HCT116 (cell line): Measurements from ENCODE around the gene FSTL4. TPM values are rescaled to one million over a fixed set of nuclear protein-coding genes. Genes with fewer than 3 reads are reported as not detected.

Experiments used
- ATAC-seq: fragments of 200-7000 bp; cut with Tn5 transposase; 2 replicates; pipeline ENCODE4 v1.9.1; 2020; ENCODE audit warnings: mild to moderate bottlenecking, moderate library complexity
- BruUV-seq: library from RNA; stranded (reverse); fragments of 400-500 nt; replicated peaks from 2 replicates; lab custom pipeline; 2021; lab: Mats Ljungman, UMichigan
- CTCF ChIA-PET: fragments of 300-600 bp; sonication (Branson Sonifier 250); formaldehyde crosslinking; loops from one replicate; lab custom pipeline; 2021; ENCODE audit warnings: antibody characterized with exemption; lab: Charles Lee
- POLR2A ChIA-PET: fragments of 300-600, 350-600 bp; sonication (Branson Sonifier 250); formaldehyde crosslinking; loops from one replicate; lab custom pipeline; 2021; ENCODE audit warnings: antibody characterized with exemption; lab: Charles Lee
- RAD21 ChIA-PET, 2 experiments: fragments of 300-600 bp; sonication (Branson Sonifier 250); formaldehyde crosslinking; loops; one replicate each; lab custom pipeline; 2023; ENCODE audit warnings: low total read pairs in 2 of 2; ENCODE audit not compliant: uncharacterized antibody in 2 of 2, unreplicated experiment in 2 of 2, low non-redundant PET in 1 of 2; lab: Charles Lee
- DNase-seq: peaks from one replicate; pipeline ENCODE4 v3.0.0-alpha.2; 2010; ENCODE audit warnings: low read depth, low spot score
- H2AFZ ChIP-seq: fragments of 200-600 bp; shearing (Covaris generic), sonication (generic); 2 replicates; pipeline ENCODE4 v1.6.1; 2017; ENCODE audit warnings: low read depth, mixed run types, mixed read lengths, antibody characterized with exemption, low read length; ENCODE audit not compliant: poor library complexity, severe bottlenecking
- H3K27ac ChIP-seq: 2 replicates; pipeline ENCODE4 v1.5.1; 2012; ENCODE audit warnings: low read depth, low read length
- H3K27me3 ChIP-seq: fragments of 200-600 bp; sonication (generic); 2 replicates; pipeline ENCODE4 v1.6.1; 2016; ENCODE audit warnings: mixed run types, low read length, mixed read lengths; ENCODE audit not compliant: insufficient read depth
- H3K36me3 ChIP-seq, 2 experiments: fragments of 200-500 bp in 1 of 2; fragments of 200-600 bp in 1 of 2; sonication (Bioruptor generic) in 1 of 2; sonication (generic) in 1 of 2; 2 replicates each; pipeline versions ENCODE4 v1.5.1 to v1.6.1; 2014 to 2016; ENCODE audit warnings: low read length in 2 of 2, inconsistent platforms in 1 of 2, mixed read lengths in 1 of 2, mixed run types in 1 of 2; ENCODE audit not compliant: insufficient read depth in 2 of 2, control insufficient read depth in 1 of 2
- H3K4me1 ChIP-seq, 2 experiments: fragments of 200-600 bp in 1 of 2; sonication (generic) in 1 of 2; 2 replicates each; pipeline versions ENCODE4 v1.5.1 to v1.6.1; 2012 to 2017; ENCODE audit warnings: low read length in 2 of 2, inconsistent platforms in 1 of 2, mild to moderate bottlenecking in 1 of 2, mixed read lengths in 1 of 2, mixed run types in 1 of 2, moderate library complexity in 1 of 2; ENCODE audit not compliant: insufficient read depth in 2 of 2, control insufficient read depth in 1 of 2
- H3K4me2 ChIP-seq: fragments of 200-600 bp; sonication (generic); 2 replicates; pipeline ENCODE4 v1.6.1; 2017; ENCODE audit warnings: mixed run types, low read length, mixed read lengths
- H3K4me3 ChIP-seq, 2 experiments: fragments of 200-600 bp in 1 of 2; sonication (generic) in 1 of 2; replicated peaks in 1 of 2; 2 replicates each; pipeline ENCODE4 v1.5.1; 2011 to 2016; ENCODE audit warnings: low read length in 2 of 2, control low read depth in 1 of 2, low read depth in 1 of 2, mild to moderate bottlenecking in 1 of 2, mixed read lengths in 1 of 2, mixed run types in 1 of 2
- H3K79me2 ChIP-seq: fragments of 200-600 bp; sonication (generic); 2 replicates; pipeline ENCODE4 v1.6.1; 2017; ENCODE audit warnings: mild to moderate bottlenecking, mixed run types, low read length, moderate library complexity, mixed read lengths; ENCODE audit not compliant: insufficient read depth
- H3K9ac ChIP-seq: fragments of 200-600 bp; sonication (generic); 2 replicates; pipeline ENCODE4 v1.6.1; 2016; ENCODE audit warnings: low read length, mixed read lengths
- H3K9me2 ChIP-seq: fragments of 200-600 bp; sonication (generic), shearing (Covaris generic); 2 replicates; pipeline ENCODE4 v1.6.1; 2017; ENCODE audit warnings: mixed run types, mild to moderate bottlenecking, moderate library complexity; ENCODE audit not compliant: insufficient read depth
- H3K9me3 ChIP-seq, 2 experiments: fragments of 200-500 bp in 1 of 2; fragments of 200-600 bp in 1 of 2; sonication (Bioruptor generic) in 1 of 2; sonication (generic) in 1 of 2; 2 replicates each; pipeline ENCODE4 v1.6.1; 2014 to 2017; ENCODE audit warnings: low read length in 2 of 2, mixed read lengths in 2 of 2, inconsistent platforms in 1 of 2, low read depth in 1 of 2, mild to moderate bottlenecking in 1 of 2, mixed run types in 1 of 2, moderate library complexity in 1 of 2; ENCODE audit not compliant: control insufficient read depth in 1 of 2, insufficient read depth in 1 of 2
- H4K20me1 ChIP-seq: fragments of 200-600 bp; sonication (generic), shearing (Covaris generic); 2 replicates; pipeline ENCODE4 v1.6.1; 2017; ENCODE audit warnings: mixed run types, mild to moderate bottlenecking, moderate library complexity; ENCODE audit not compliant: insufficient read depth
- ATF3 ChIP-seq: IDR thresholded peaks from 2 replicates; pipeline ENCODE4 v1.6.1; 2012
- CBX3 ChIP-seq: IDR thresholded peaks from 2 replicates; pipeline ENCODE4 v1.6.1; 2012; ENCODE audit warnings: low read depth
- CEBPB ChIP-seq: IDR thresholded peaks from 2 replicates; pipeline ENCODE4 v1.6.1; 2012; ENCODE audit warnings: low read depth
- CTCF ChIP-seq, 3 experiments: fragments of 200-600 bp in 1 of 3; sonication (generic) in 1 of 3; IDR thresholded peaks in 2 of 3; conservative IDR thresholded peaks in 1 of 3; 2 replicates each; pipeline ENCODE4 v1.5.1; 2012 to 2017; ENCODE audit warnings: low read depth in 2 of 3, low read length in 2 of 3, antibody characterized with exemption in 1 of 3, borderline replicate concordance in 1 of 3, control low read depth in 1 of 3, mild to moderate bottlenecking in 1 of 3, mixed read lengths in 1 of 3, mixed run types in 1 of 3, moderate library complexity in 1 of 3; ENCODE audit not compliant: insufficient read depth in 1 of 3
- EGR1 ChIP-seq: IDR thresholded peaks from 2 replicates; pipeline ENCODE4 v1.6.1; 2012; ENCODE audit warnings: low read depth
- ELF1 ChIP-seq: IDR thresholded peaks from 2 replicates; pipeline ENCODE4 v1.6.1; 2012; ENCODE audit warnings: low read depth, borderline replicate concordance
- EZH2 ChIP-seq: fragments of 200-600 bp; sonication (generic); IDR thresholded peaks from 2 replicates; pipeline ENCODE4 v1.6.1; 2017; ENCODE audit warnings: antibody characterized with exemption, mixed run types
- EZH2phosphoT487 ChIP-seq: fragments of 200-600 bp; IDR thresholded peaks from 2 replicates; pipeline ENCODE4 v1.6.1; 2018; ENCODE audit warnings: antibody characterized with exemption, borderline replicate concordance
- FOSL1 ChIP-seq: IDR thresholded peaks from 2 replicates; pipeline ENCODE4 v1.6.1; 2012; ENCODE audit warnings: low read depth
- MAX ChIP-seq: IDR thresholded peaks from 2 replicates; pipeline ENCODE4 v1.6.1; 2012
- POLR2A ChIP-seq: IDR thresholded peaks from 2 replicates; pipeline ENCODE4 v1.7.0; 2011; ENCODE audit warnings: borderline replicate concordance; ENCODE audit not compliant: insufficient read depth, insufficient read length; ENCODE audit errors: extremely low read depth
- RAD21 ChIP-seq: IDR thresholded peaks from 2 replicates; pipeline ENCODE4 v1.6.1; 2012; ENCODE audit warnings: low read depth, mild to moderate bottlenecking
- SIN3A ChIP-seq: IDR thresholded peaks from 2 replicates; pipeline ENCODE4 v1.6.1; 2012; ENCODE audit warnings: low read depth
- SP1 ChIP-seq: IDR thresholded peaks from 2 replicates; pipeline ENCODE4 v1.6.1; 2012; ENCODE audit warnings: low read depth
- SRF ChIP-seq: IDR thresholded peaks from 2 replicates; pipeline ENCODE4 v1.6.1; 2012; ENCODE audit warnings: low read depth
- TCF7L2 ChIP-seq: IDR thresholded peaks from 2 replicates; pipeline ENCODE4 v1.7.0; 2011; ENCODE audit warnings: borderline replicate concordance, inconsistent platforms; ENCODE audit not compliant: insufficient read depth, insufficient read length; ENCODE audit errors: extremely low read depth
- YY1 ChIP-seq: IDR thresholded peaks from 2 replicates; pipeline ENCODE4 v1.6.1; 2011; ENCODE audit warnings: low read length, low read depth, moderate library complexity, mild to moderate bottlenecking; ENCODE audit not compliant: insufficient replicate concordance; ENCODE audit errors: extremely low read depth
- ZBTB33 ChIP-seq: IDR thresholded peaks from 2 replicates; pipeline ENCODE4 v1.6.1; 2011; ENCODE audit warnings: mild to moderate bottlenecking, low read length, moderate library complexity; ENCODE audit not compliant: insufficient replicate concordance; ENCODE audit errors: extremely low read depth
- ZFX ChIP-seq: fragments of 450-650 bp; IDR thresholded peaks from 2 replicates; pipeline ENCODE4 v1.6.1; 2017
- ZNF274 ChIP-seq: fragments of 200-500 bp; sonication (Bioruptor generic); IDR thresholded peaks from 2 replicates; pipeline ENCODE4 v1.6.1; 2014; ENCODE audit warnings: mild to moderate bottlenecking, low read depth, low read length, inconsistent platforms
- intact Hi-C: fragments of 100-400 bp; cut with micrococcal nuclease; formaldehyde crosslinking; loops from 2 replicates; pipeline ENCODE4 v1.10.0; 2022
- total RNA-seq: library from RNA; stranded (reverse); gene quantifications from one replicate; pipeline ENCODE4 v1.2.1, GENCODE V29; 2021; ENCODE audit not compliant: unreplicated experiment

FSTL4 gene
- total RNA-seq, 1 experiment from 2014 or later: 0.37 TPM

- ChIA-PET RAD21 (no interaction called here), CTCF (no interaction called here), POLR2A (no interaction called here)
- BruUV-seq: no TSS peak
- Histone ChIP-seq H3K4me3 (no peak overlapping the region), H3K9me3 (no peaks in the 10 kb centered on the region), H3K27me3 (no peaks in the 10 kb centered on the region), H3K27ac (no peak overlapping the region), H3K79me2 (no peaks in the 10 kb centered on the region), H2AFZ (no peak overlapping the region), H4K20me1 (no peaks in the 10 kb centered on the region), H3K9ac (no peak overlapping the region), H3K9me2 (no peaks in the 10 kb centered on the region), H3K4me1 (no peaks in the 10 kb centered on the region), H3K4me2 (no peak overlapping the region), H3K36me3 (no peaks in the 10 kb centered on the region)
- DNase-seq: no peak
- TF ChIP-seq EGR1 (no peak), EZH2phosphoT487 (no peak), RAD21 (no peak), ELF1 (no peak), CTCF (IDR thresholded peaks at IDR 0.05 in 2 of 3, conservative IDR thresholded peaks at IDR 0.05 in 1 of 3; ENCODE audit: borderline replicate concordance in 1 of 3, insufficient read depth in 1 of 3, low read depth in 2 of 3, low read length in 2 of 3) (no peak), FOSL1 (no peak), MAX (no peak), ATF3 (no peak), ZBTB33 (no peak), TCF7L2 (no peak), POLR2A (no peak), SP1 (no peak), EZH2 (no peak), ZNF274 (no peak), SIN3A (no peak), CBX3 (no peak), CEBPB (no peak), YY1 (no peak), ZFX (no peak), SRF (no peak)
- intact Hi-C loops: no loop called here
- ATAC-seq: no peak
These were observed 345.8 kb downstream of the FSTL4 start for GRCh38 chr5:133266527-133266878.
